HepG2 (cell line): ENCODE results near the gene DIAPH1. TPM values are rescaled to one million over a fixed set of nuclear protein-coding genes. Genes with fewer than 3 reads are reported as not detected.
A peak's percentile ranks its signal among the peaks of the same experiment; 100 is the strongest.

ENCODE experiments used
- FOXJ3 ChIP-seq: sonication (generic); formaldehyde crosslinking; IDR thresholded peaks from 2 replicates; pipeline ENCODE4 v1.4.0; 2020; ENCODE audit warnings: missing genetic modification reagents, mild to moderate bottlenecking, borderline replicate concordance
- MLX ChIP-seq: IDR thresholded peaks from 2 replicates; pipeline ENCODE4 v1.6.1; 2016
- MTF1 ChIP-seq: sonication (generic); formaldehyde crosslinking; IDR thresholded peaks from 2 replicates; pipeline ENCODE4 v1.5.0; 2020; ENCODE audit warnings: missing genetic modification reagents
- MXD1 ChIP-seq: sonication (generic); formaldehyde crosslinking; IDR thresholded peaks from 2 replicates; pipeline ENCODE4 v1.4.0; 2020; ENCODE audit warnings: mild to moderate bottlenecking, missing genetic modification reagents
- NCOA5 ChIP-seq: sonication (generic); formaldehyde crosslinking; IDR thresholded peaks from 2 replicates; pipeline ENCODE4 v1.4.0; 2020; ENCODE audit warnings: missing genetic modification reagents
- POGK ChIP-seq: sonication (generic); formaldehyde crosslinking; conservative IDR thresholded peaks from 2 replicates; pipeline ENCODE4 v1.8.0; 2022; ENCODE audit warnings: mild to moderate bottlenecking, moderate library complexity, missing genetic modification reagents
- PTBP1 ChIP-seq: fragments of 200-400 bp; formaldehyde crosslinking; IDR thresholded peaks from 2 replicates; pipeline ENCODE4 v1.6.1; 2018; ENCODE audit warnings: low read length, low read depth; ENCODE audit not compliant: poor library complexity, severe bottlenecking
- REST ChIP-seq, 2 experiments: IDR thresholded peaks; 2 replicates each; pipeline ENCODE4 v1.6.1; 2011 to 2012; ENCODE audit warnings: low read length in 2 of 2, borderline replicate concordance in 1 of 2, low read depth in 1 of 2, mild to moderate bottlenecking in 1 of 2, moderate library complexity in 1 of 2
- RXRA ChIP-seq: sonication (generic); formaldehyde crosslinking; IDR thresholded peaks from 2 replicates; pipeline ENCODE4 v1.5.1; 2020; ENCODE audit warnings: missing genetic modification reagents
- SAP130 ChIP-seq: IDR thresholded peaks from 2 replicates; pipeline ENCODE4 v1.6.1; 2016; ENCODE audit warnings: low read depth
- THAP11 ChIP-seq: IDR thresholded peaks from 2 replicates; pipeline ENCODE4 v1.6.1; 2016; ENCODE audit warnings: missing biosample characterization, missing genetic modification reagents
- XBP1 ChIP-seq: sonication (generic); formaldehyde crosslinking; IDR thresholded peaks from 2 replicates; pipeline ENCODE4 v1.5.0; 2020; ENCODE audit warnings: missing genetic modification reagents
- ZFP90 ChIP-seq: sonication (generic); formaldehyde crosslinking; IDR thresholded peaks from 2 replicates; pipeline ENCODE4 v1.8.0; 2022; ENCODE audit warnings: missing genetic modification reagents, mild to moderate bottlenecking, inconsistent platforms, borderline replicate concordance
- ZNF251 ChIP-seq: sonication (generic); formaldehyde crosslinking; IDR thresholded peaks from 2 replicates; pipeline ENCODE4 v1.9.0; 2021; ENCODE audit warnings: mild to moderate bottlenecking, missing genetic modification reagents
- ZNF333 ChIP-seq: sonication (generic); formaldehyde crosslinking; IDR thresholded peaks from 2 replicates; pipeline ENCODE4 v1.4.0; 2020; ENCODE audit warnings: mild to moderate bottlenecking, missing genetic modification reagents, borderline replicate concordance
- ZNF546 ChIP-seq: sonication (generic); formaldehyde crosslinking; conservative IDR thresholded peaks from 2 replicates; pipeline ENCODE4 v1.8.1; 2023; ENCODE audit warnings: mild to moderate bottlenecking, missing genetic modification reagents
- ZNF7 ChIP-seq: IDR thresholded peaks from 2 replicates; pipeline ENCODE4 v1.6.1; 2016; ENCODE audit warnings: missing biosample characterization, missing genetic modification reagents
- ZSCAN5A ChIP-seq: sonication (generic); formaldehyde crosslinking; IDR thresholded peaks from 2 replicates; pipeline ENCODE4 v1.8.0; 2022; ENCODE audit warnings: mild to moderate bottlenecking, missing genetic modification reagents, borderline replicate concordance
- ZUFSP ChIP-seq: sonication (generic); formaldehyde crosslinking; IDR thresholded peaks from 2 replicates; pipeline ENCODE4 v1.9.0; 2021; ENCODE audit warnings: missing genetic modification reagents, mild to moderate bottlenecking, borderline replicate concordance
- polyA plus RNA-seq, 8 experiments: library from polyadenylated mRNA; depleted of rRNA in 3 of 8; stranded (reverse) in 7 of 8; unstranded in 1 of 8; fragments of >200 nt; fragmentation: Illumina TruSeq in 4 of 8; extraction: Trizol in 4 of 8; gene quantifications; 2 replicates each; pipeline versions ENCODE4 v1.2.1 to v1.2.3, GENCODE V29; 2011 to 2016; ENCODE audit warnings: low read depth in 4 of 8, missing spikeins in 1 of 8, mixed read lengths in 1 of 8; ENCODE audit not compliant: insufficient read depth in 1 of 8
- total RNA-seq, 5 experiments: library from RNA; depleted of rRNA; stranded (reverse); fragments of >200 nt; fragmentation: Illumina TruSeq; extraction: Trizol; gene quantifications; 2 replicates each; pipeline ENCODE4 v1.2.3, GENCODE V29; 2016; ENCODE audit warnings: low read depth in 1 of 5

The DIAPH1 gene
- total and polyA plus RNA-seq, 2 of the 13 experiments (the other 11 are each of a cell fraction or from before 2014, with no cell fraction given) = 25.1 to 33.9 TPM

DNA sequence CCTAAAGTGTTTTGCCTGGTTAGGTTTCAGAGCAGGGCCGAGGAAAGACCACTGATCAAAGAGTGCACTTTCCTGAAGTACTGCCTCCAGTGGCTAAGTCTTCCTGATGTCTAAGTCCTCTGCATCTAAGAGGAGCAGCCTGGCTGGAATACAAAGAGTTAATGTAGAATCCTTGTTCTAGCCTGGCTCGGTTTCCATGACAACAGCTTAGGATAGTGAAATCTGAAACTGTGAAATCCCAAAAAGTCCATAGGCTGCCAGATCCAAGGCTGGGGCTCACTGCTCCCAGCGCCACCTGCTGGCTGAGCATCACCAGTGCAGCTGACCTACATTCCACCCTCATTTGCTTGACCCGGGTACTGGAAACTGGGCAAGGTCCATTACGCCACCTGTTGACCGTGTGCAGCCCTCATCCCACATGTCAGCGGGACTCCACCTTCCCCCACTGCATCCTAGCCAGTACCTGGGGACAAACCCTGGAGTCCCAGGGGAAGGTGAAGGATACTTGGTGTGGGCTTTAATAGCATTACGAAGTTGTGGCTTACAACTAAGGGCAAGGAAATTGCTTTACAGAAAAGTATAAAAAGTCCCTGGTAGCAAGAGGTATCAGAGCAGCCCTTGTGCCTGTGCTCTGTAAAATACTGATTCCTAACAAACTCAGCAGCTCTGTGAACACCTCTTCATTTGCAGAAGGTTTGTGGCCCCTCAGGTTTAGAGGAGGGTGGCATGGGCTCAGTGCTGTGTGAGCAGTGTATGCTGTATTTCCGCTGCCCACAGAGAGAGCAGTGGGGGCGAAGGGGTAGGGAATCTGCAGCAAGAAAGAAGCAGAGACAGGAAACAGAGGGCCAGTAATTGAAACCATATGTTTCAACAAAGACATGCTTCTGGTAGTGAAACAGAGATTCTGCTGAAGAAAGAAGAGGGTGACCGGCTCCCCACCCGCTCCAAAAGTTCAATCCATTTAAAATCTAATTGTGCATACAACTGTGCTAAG, 93.9 kb downstream of the DIAPH1 start (continued):
- TF ChIP-seq ZSCAN5A (CRISPR knock-in tag) (no peak), PTBP1 (no peak), MTF1 (no peak), FOXJ3 (CRISPR knock-in tag) (no peak), ZNF546 (CRISPR knock-in tag) (no peak), ZUFSP (CRISPR knock-in tag) (no peak), ZFP90 (no peak), XBP1 (CRISPR knock-in tag) (no peak), REST (IDR thresholded peaks at IDR 0.05; ENCODE audit: borderline replicate concordance in 1 of 2, low read depth in 1 of 2, low read length in 2 of 2) (no peak), ZNF333 (no peak), MXD1 (CRISPR knock-in tag) (no peak), RXRA (CRISPR knock-in tag) (peak; percentile 91), POGK (no peak), ZNF251 (CRISPR knock-in tag) (no peak), MLX (CRISPR knock-in tag) (peak; percentile 67; the same call in 1 of the 2 replicates), THAP11 (peak; percentile 65), SAP130 (CRISPR knock-in tag) (peak; percentile 53), ZNF7 (CRISPR knock-in tag) (no peak), NCOA5 (no peak)
